PFSK-1 (cell line): ENCODE results near the gene KIR3DL2.

Experiments
- FOXP2 ChIP-seq: optimal IDR thresholded peaks from 2 replicates; pipeline ENCODE3; 2011; ENCODE audit warnings: borderline replicate concordance, control low read depth, inconsistent platforms; ENCODE audit not compliant: insufficient read depth; ENCODE audit errors: extremely low read length, extremely low read depth
- POLR2AphosphoS5 ChIP-seq: IDR thresholded peaks from 2 replicates; pipeline ENCODE4 v1.6.1; 2012; ENCODE audit warnings: low read depth, mild to moderate bottlenecking, control low read depth, low read length, moderate library complexity
- REST ChIP-seq, 2 experiments: IDR thresholded peaks; 2 replicates each; pipeline versions ENCODE4 v1.6.1 to v1.8.0; 2011 to 2012; ENCODE audit warnings: low read depth in 2 of 2, low read length in 2 of 2, control low read depth in 1 of 2, inconsistent platforms in 1 of 2, mild to moderate bottlenecking in 1 of 2, moderate library complexity in 1 of 2; ENCODE audit not compliant: insufficient read depth in 1 of 2
- SIN3A ChIP-seq: IDR thresholded peaks from 2 replicates; pipeline ENCODE4 v1.6.1; 2012; ENCODE audit warnings: mild to moderate bottlenecking, low read length, moderate library complexity, borderline replicate concordance; ENCODE audit not compliant: insufficient read depth
- TAF1 ChIP-seq: IDR thresholded peaks from 2 replicates; pipeline ENCODE4 v1.6.1; 2012; ENCODE audit warnings: low read length, control low read depth, borderline replicate concordance; ENCODE audit not compliant: insufficient read depth

KIR3DL2 gene

GRCh38 chr19:54883228-54883627 is 33.0 kb downstream of the KIR3DL2 start:
- TF ChIP-seq TAF1 (no peak), REST (IDR thresholded peaks at IDR 0.05; ENCODE audit: insufficient read depth in 1 of 2, low read depth in 2 of 2, low read length in 2 of 2) (no peak), POLR2AphosphoS5 (no peak), FOXP2 (no peak), SIN3A (no peak)

- TF ChIP-seq POLR2AphosphoS5 (no peak), FOXP2 (no peak), TAF1 (no peak), SIN3A (no peak), REST (IDR thresholded peaks at IDR 0.05; ENCODE audit: insufficient read depth in 1 of 2, low read depth in 2 of 2, low read length in 2 of 2) (no peak)
Measured at GRCh38 chr19:54888239-54888638, 38.0 kb downstream of the KIR3DL2 start.

GRCh38 chr19:54889566-54889965 is 39.3 kb downstream of the KIR3DL2 start:
- TF ChIP-seq TAF1 (no peak), POLR2AphosphoS5 (no peak), SIN3A (no peak), REST (IDR thresholded peaks at IDR 0.05; ENCODE audit: insufficient read depth in 1 of 2, low read depth in 2 of 2, low read length in 2 of 2) (no peak)

- TF ChIP-seq SIN3A (no peak), POLR2AphosphoS5 (no peak), TAF1 (no peak), REST (IDR thresholded peaks at IDR 0.05; ENCODE audit: insufficient read depth in 1 of 2, low read depth in 2 of 2, low read length in 2 of 2) (no peak), FOXP2 (no peak)
Measured at GRCh38 chr19:54893406-54893805, 43.2 kb downstream of the KIR3DL2 start.

GRCh38 chr19:54896036-54896435 is 45.8 kb downstream of the KIR3DL2 start:
- TF ChIP-seq TAF1 (no peak), REST (IDR thresholded peaks at IDR 0.05; ENCODE audit: insufficient read depth in 1 of 2, low read depth in 2 of 2, low read length in 2 of 2) (no peak), SIN3A (no peak), POLR2AphosphoS5 (no peak), FOXP2 (no peak)
